Measurements from ENCODE around the gene GPR143. TPM values are rescaled to one million over a fixed set of nuclear protein-coding genes. Genes with fewer than 3 reads are reported as not detected.

Gene GPR143
- total RNA-seq, 3 donors from 2014 or later (not counting 1 experiment from before 2014, with no cell fraction given), result not detected

- H3K27me3 Mint-ChIP-seq (ENCODE audit: low read depth in 2 of 2), result no peaks in the 10 kb centered on the region
These were observed 27.5 kb downstream of the GPR143 start for GRCh38 chrX:9738151-9738550.

GRCh38 chrX:9737363-9737762, 28.3 kb downstream of the GPR143 start:
- TF ChIP-seq CTCF (IDR thresholded peaks at IDR 0.05), result no peak
- 76% methylated on average over 7 of the region's 7 CpGs for WGBS (ENCODE audit: insufficient coverage)
- intact Hi-C loops (cut with micrococcal nuclease), result no loop called here
- Mint-ChIP-seq H3K27ac (no peak overlapping the region), H3K9me3 (no peaks in the 10 kb centered on the region), H3K36me3 (no peaks in the 10 kb centered on the region), H3K27me3 (ENCODE audit: low read depth in 2 of 2) (no peaks in the 10 kb centered on the region), H3K4me3 (no peak overlapping the region), H3K4me1 (no peaks in the 10 kb centered on the region)
- H3K4me1 ChIP-seq (ENCODE audit: control insufficient read depth, insufficient read depth, low read length), result no peaks in the 10 kb centered on the region
- H3K27me3 ChIP-seq (ENCODE audit: control insufficient read depth, insufficient read depth, low read length), result no peaks in the 10 kb centered on the region
- no peak for DNase-seq
- H3K27ac ChIP-seq (ENCODE audit: low read length), result no peak overlapping the region
- no peak for ATAC-seq
- H3K36me3 ChIP-seq (ENCODE audit: control insufficient read depth, insufficient read depth, low read length), result no peaks in the 10 kb centered on the region
- H3K9me3 ChIP-seq (ENCODE audit: control insufficient read depth, insufficient read depth, low read length), result no peaks in the 10 kb centered on the region
- H3K4me3 ChIP-seq (ENCODE audit: low read length), result no peak overlapping the region

More at GRCh38 chrX:9738151-9738550, 27.5 kb downstream of the GPR143 start:
- H3K4me3 Mint-ChIP-seq, result no peak overlapping the region
- H3K4me1 ChIP-seq (ENCODE audit: control insufficient read depth, insufficient read depth, low read length), result no peaks in the 10 kb centered on the region
- no peaks in the 10 kb centered on the region for H3K9me3 ChIP-seq (ENCODE audit: control insufficient read depth, insufficient read depth, low read length)
- intact Hi-C loops (cut with micrococcal nuclease), result no loop called here
- H3K27ac Mint-ChIP-seq, result no peak overlapping the region
- WGBS (ENCODE audit: insufficient coverage), result 53% methylated on average over 3 of the region's 3 CpGs
- no peak overlapping the region for H3K27ac ChIP-seq (ENCODE audit: low read length)
- DNase-seq (no peak), ATAC-seq (no peak)
- no peaks in the 10 kb centered on the region for H3K9me3 Mint-ChIP-seq
- no peaks in the 10 kb centered on the region for H3K36me3 ChIP-seq (ENCODE audit: control insufficient read depth, insufficient read depth, low read length)
- H3K36me3 Mint-ChIP-seq, result no peaks in the 10 kb centered on the region
- no peaks in the 10 kb centered on the region for H3K27me3 ChIP-seq (ENCODE audit: control insufficient read depth, insufficient read depth, low read length)
- no peaks in the 10 kb centered on the region for H3K4me1 Mint-ChIP-seq
- H3K4me3 ChIP-seq (ENCODE audit: low read length), result no peak overlapping the region
- TF ChIP-seq CTCF (IDR thresholded peaks at IDR 0.05), result no peak

DNA sequence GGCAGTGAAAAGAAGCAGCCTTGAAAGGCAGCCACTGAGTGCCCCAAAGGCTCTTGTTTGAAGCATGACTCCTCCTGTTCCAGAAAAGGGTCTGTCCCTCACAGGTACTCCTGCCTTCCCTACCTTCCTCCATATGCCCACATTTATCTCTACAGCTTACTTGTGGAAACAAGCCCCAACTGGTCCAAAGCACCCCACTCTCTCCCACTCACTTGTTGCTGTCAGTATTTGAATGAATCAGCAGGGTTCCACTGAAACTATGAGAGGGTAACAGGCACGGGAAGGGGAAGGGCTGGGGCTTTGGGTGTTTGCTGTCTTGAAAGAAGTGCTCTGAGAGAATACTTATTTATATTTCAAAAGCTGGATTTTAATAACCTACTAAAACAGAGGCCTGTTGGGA, 34.9 kb downstream of the GPR143 start:
- Mint-ChIP-seq H3K9me3 (peaks cover 0 to 4% of the 10 kb centered on the region in 2 donors), H3K27ac (no peak overlapping the region), H3K4me3 (no peak overlapping the region), H3K36me3 (no peaks in the 10 kb centered on the region), H3K4me1 (no peaks in the 10 kb centered on the region), H3K27me3 (ENCODE audit: low read depth in 2 of 2) (peaks cover 0 to 3% of the 10 kb centered on the region in 2 donors)
- intact Hi-C loops (cut with micrococcal nuclease), result no loop called here
- no peaks in the 10 kb centered on the region for H3K27me3 ChIP-seq (ENCODE audit: control insufficient read depth, insufficient read depth, low read length)
- H3K27ac ChIP-seq (ENCODE audit: low read length), result no peak overlapping the region
- H3K4me3 ChIP-seq (ENCODE audit: low read length), result no peak overlapping the region
- no CpG with 5 or more reads among the region's 1 CpG for WGBS (ENCODE audit: insufficient coverage)
- DNase-seq (no peak), ATAC-seq (no peak)
- H3K36me3 ChIP-seq (ENCODE audit: control insufficient read depth, insufficient read depth, low read length), result no peaks in the 10 kb centered on the region
- H3K4me1 ChIP-seq (ENCODE audit: control insufficient read depth, insufficient read depth, low read length), result no peaks in the 10 kb centered on the region
- peaks cover 7% of the 10 kb centered on the region for H3K9me3 ChIP-seq (ENCODE audit: control insufficient read depth, insufficient read depth, low read length)
- TF ChIP-seq CTCF (IDR thresholded peaks at IDR 0.05), result no peak

- no peak for ATAC-seq
- H3K4me3 Mint-ChIP-seq, result no peak overlapping the region
These were observed 35.6 kb downstream of the GPR143 start for GRCh38 chrX:9730078-9730477.

More at GRCh38 chrX:9730078-9730477, 35.6 kb downstream of the GPR143 start:
- Mint-ChIP-seq H3K4me1 (no peaks in the 10 kb centered on the region), H3K36me3 (no peaks in the 10 kb centered on the region), H3K27me3 (ENCODE audit: low read depth in 2 of 2) (peaks cover 0 to 3% of the 10 kb centered on the region in 2 donors), H3K27ac (no peak overlapping the region), H3K9me3 (peaks cover 0 to 4% of the 10 kb centered on the region in 2 donors)
- DNase-seq, result no peak
- no peak for TF ChIP-seq CTCF (IDR thresholded peaks at IDR 0.05)
- intact Hi-C loops (cut with micrococcal nuclease), result no loop called here
- Histone ChIP-seq H3K4me1 (ENCODE audit: control insufficient read depth, insufficient read depth, low read length) (no peaks in the 10 kb centered on the region), H3K27ac (ENCODE audit: low read length) (no peak overlapping the region), H3K4me3 (ENCODE audit: low read length) (no peak overlapping the region), H3K27me3 (ENCODE audit: control insufficient read depth, insufficient read depth, low read length) (no peaks in the 10 kb centered on the region), H3K9me3 (ENCODE audit: control insufficient read depth, insufficient read depth, low read length) (peaks cover 7% of the 10 kb centered on the region), H3K36me3 (ENCODE audit: control insufficient read depth, insufficient read depth, low read length) (no peaks in the 10 kb centered on the region)
- WGBS (ENCODE audit: insufficient coverage), result 72% methylated on average over 2 of the region's 3 CpGs
